Hematopoietic multipotent progenitor cell (in vitro differentiated cells): ENCODE data around the gene RALA. TPM values are rescaled to one million over a fixed set of nuclear protein-coding genes. Genes with fewer than 3 reads are reported as not detected.
"Not testable (repeated sequence)": the region's sequence is repeated elsewhere in the genome, so short reads cannot be mapped to it uniquely, and the experiment has no call there.

Source experiments
- DNase-seq, 3 donors: peaks; one replicate each; pipeline ENCODE4 v3.0.0-alpha.2; 2011 to 2015; ENCODE audit warnings: low read depth in 2 of 3, low spot score in 2 of 3
- total RNA-seq: library from RNA; depleted of rRNA; stranded (reverse); fragments of >200 nt; gene quantifications from one replicate; pipeline ENCODE4 v1.2.3, GENCODE V29; 2012

Gene RALA
- total RNA-seq, 1 donor: 8.3 TPM

- not testable (repeated sequence) for DNase-seq
Observed at GRCh38 chr7:39679874-39680273, 56.5 kb downstream of the RALA start.

GRCh38 chr7:39681887-39682441, 58.6 kb downstream of the RALA start:
- no peak for DNase-seq

- no peak for DNase-seq
Observed at GRCh38 chr7:39683216-39683845, 60.0 kb downstream of the RALA start.

- no peak for DNase-seq
Observed at GRCh38 chr7:39686261-39686924, 63.0 kb downstream of the RALA start.

GRCh38 chr7:39688611-39689480, 65.5 kb downstream of the RALA start:
- DNase-seq: peak in 2 of 3 donors; percentile 64 to 78

- no peak for DNase-seq
Observed at GRCh38 chr7:39691821-39692220, 68.4 kb downstream of the RALA start.

GRCh38 chr7:39693086-39693485, 69.7 kb downstream of the RALA start:
- not testable (repeated sequence) for DNase-seq

- DNase-seq: no peak
Observed at GRCh38 chr7:39693812-39694211, 70.4 kb downstream of the RALA start.

GRCh38 chr7:39695852-39696586, 72.6 kb downstream of the RALA start:
- DNase-seq: no peak

- DNase-seq: no peak
Observed at GRCh38 chr7:39696631-39697030, 73.3 kb downstream of the RALA start.

- DNase-seq: no peak
Observed at GRCh38 chr7:39697483-39697882, 74.1 kb downstream of the RALA start.

GRCh38 chr7:39700165-39700564, 76.8 kb downstream of the RALA start:
- no peak for DNase-seq

GRCh38 chr7:39700932-39701331, 77.6 kb downstream of the RALA start:
- peak in 2 of 3 donors; percentile 27 to 52 for DNase-seq

GRCh38 chr7:39702133-39702532, 78.8 kb downstream of the RALA start:
- no peak for DNase-seq

- DNase-seq: no peak
Observed at GRCh38 chr7:39703144-39703543, 79.8 kb downstream of the RALA start.

GRCh38 chr7:39709029-39709428, 85.7 kb downstream of the RALA start:
- no peak for DNase-seq

- DNase-seq: peak in 1 of 3 donors; percentile 37
Observed at GRCh38 chr7:39709768-39710311, 86.5 kb downstream of the RALA start.

GRCh38 chr7:39712751-39713150, 89.4 kb downstream of the RALA start:
- no peak for DNase-seq

GRCh38 chr7:39714447-39715091, 91.2 kb downstream of the RALA start:
- DNase-seq: no peak

- no peak for DNase-seq
Observed at GRCh38 chr7:39720586-39720985, 97.2 kb downstream of the RALA start.
